ENCODE results near the gene QPCT.

Gene QPCT

GRCh38 chr2:37418956-37419355 is 74.5 kb downstream of the QPCT start:
- in situ Hi-C loops (cut with MboI; ENCODE audit: low sequenced_read_pairs, unreplicated experiment), result loop anchor here (10.0 kb wide), 1 partner anchor 246 kb away; no protein-coding TSS in a partner anchor
- no peak for DNase-seq (ENCODE audit: low spot score)
- no peak for TF ChIP-seq CTCF (IDR thresholded peaks at IDR 0.05; ENCODE audit: borderline replicate concordance, control extremely low read depth, extremely low read depth, insufficient read depth, missing control alignments)

- in situ Hi-C loops (cut with MboI; ENCODE audit: low sequenced_read_pairs, unreplicated experiment), result no loop called here
- TF ChIP-seq CTCF (IDR thresholded peaks at IDR 0.05; ENCODE audit: borderline replicate concordance, control extremely low read depth, extremely low read depth, insufficient read depth, missing control alignments), result no peak
- DNase-seq (ENCODE audit: low spot score), result no peak
Measured at GRCh38 chr2:37421686-37422085, 77.3 kb downstream of the QPCT start.

GRCh38 chr2:37422816-37423215 is 78.4 kb downstream of the QPCT start:
- no peak for TF ChIP-seq CTCF (IDR thresholded peaks at IDR 0.05; ENCODE audit: borderline replicate concordance, control extremely low read depth, extremely low read depth, insufficient read depth, missing control alignments)
- in situ Hi-C loops (cut with MboI; ENCODE audit: low sequenced_read_pairs, unreplicated experiment), result no loop called here
- no peak for DNase-seq (ENCODE audit: low spot score)

Measured in GM13976 (cell line).